Fibroblast of skin of right quadriceps (primary cell): ENCODE results near the gene NAT14.

Experiments used
- DNase-seq: peaks from one replicate; pipeline ENCODE4 v3.0.0-alpha.2; 2013

NAT14 gene

GRCh38 chr19:55472463-55472862 lies 12.5 kb upstream of the NAT14 start:
- peak; percentile 69 for DNase-seq

GRCh38 chr19:55473225-55474012 lies 11.6 kb upstream of the NAT14 start:
- DNase-seq = no peak

GRCh38 chr19:55474269-55475265 lies 10.4 kb upstream of the NAT14 start:
- DNase-seq = no peak

GRCh38 chr19:55476100-55476775 lies 8.8 kb upstream of the NAT14 start, which contains the start of gene ZNF628:
Gene ZNF628, plus strand, starts transcription at chr19:55476617. Its CDS starts 3,294 bp downstream, at chr19:55479911.
- DNase-seq = peak; percentile 99

- DNase-seq = no peak
Observed at GRCh38 chr19:55477905-55478304, 7.1 kb upstream of the NAT14 start.

GRCh38 chr19:55478364-55478763 lies 6.6 kb upstream of the NAT14 start:
- DNase-seq = no peak

- no peak for DNase-seq
Observed at GRCh38 chr19:55479045-55479444, 5.9 kb upstream of the NAT14 start.

GRCh38 chr19:55479451-55480230 lies 5.3 kb upstream of the NAT14 start:
- DNase-seq = no peak

GRCh38 chr19:55481148-55481793 lies 3.7 kb upstream of the NAT14 start:
- no peak for DNase-seq

GRCh38 chr19:55481794-55482155 lies 3.2 kb upstream of the NAT14 start:
- DNase-seq = no peak

GRCh38 chr19:55482156-55482961 lies 2.6 kb upstream of the NAT14 start:
- no peak for DNase-seq

- DNase-seq = no peak
Observed at GRCh38 chr19:55482967-55483705, 1.9 kb upstream of the NAT14 start.

- DNase-seq = no peak
Observed at GRCh38 chr19:55483706-55484592, 1.0 kb upstream of the NAT14 start.

- no peak for DNase-seq
Observed at GRCh38 chr19:55485439-55486011, 537 bp downstream of the NAT14 start.

- no peak for DNase-seq
Observed at GRCh38 chr19:55486043-55486970, 1.3 kb downstream of the NAT14 start.

GRCh38 chr19:55486971-55487923 lies 2.3 kb downstream of the NAT14 start:
- DNase-seq = peak; percentile 95
